ENCODE data around the gene TM4SF1.
A peak's percentile ranks its signal among the peaks of the same experiment; 100 is the strongest.

Gene TM4SF1, protein sequence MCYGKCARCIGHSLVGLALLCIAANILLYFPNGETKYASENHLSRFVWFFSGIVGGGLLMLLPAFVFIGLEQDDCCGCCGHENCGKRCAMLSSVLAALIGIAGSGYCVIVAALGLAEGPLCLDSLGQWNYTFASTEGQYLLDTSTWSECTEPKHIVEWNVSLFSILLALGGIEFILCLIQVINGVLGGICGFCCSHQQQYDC

DNA sequence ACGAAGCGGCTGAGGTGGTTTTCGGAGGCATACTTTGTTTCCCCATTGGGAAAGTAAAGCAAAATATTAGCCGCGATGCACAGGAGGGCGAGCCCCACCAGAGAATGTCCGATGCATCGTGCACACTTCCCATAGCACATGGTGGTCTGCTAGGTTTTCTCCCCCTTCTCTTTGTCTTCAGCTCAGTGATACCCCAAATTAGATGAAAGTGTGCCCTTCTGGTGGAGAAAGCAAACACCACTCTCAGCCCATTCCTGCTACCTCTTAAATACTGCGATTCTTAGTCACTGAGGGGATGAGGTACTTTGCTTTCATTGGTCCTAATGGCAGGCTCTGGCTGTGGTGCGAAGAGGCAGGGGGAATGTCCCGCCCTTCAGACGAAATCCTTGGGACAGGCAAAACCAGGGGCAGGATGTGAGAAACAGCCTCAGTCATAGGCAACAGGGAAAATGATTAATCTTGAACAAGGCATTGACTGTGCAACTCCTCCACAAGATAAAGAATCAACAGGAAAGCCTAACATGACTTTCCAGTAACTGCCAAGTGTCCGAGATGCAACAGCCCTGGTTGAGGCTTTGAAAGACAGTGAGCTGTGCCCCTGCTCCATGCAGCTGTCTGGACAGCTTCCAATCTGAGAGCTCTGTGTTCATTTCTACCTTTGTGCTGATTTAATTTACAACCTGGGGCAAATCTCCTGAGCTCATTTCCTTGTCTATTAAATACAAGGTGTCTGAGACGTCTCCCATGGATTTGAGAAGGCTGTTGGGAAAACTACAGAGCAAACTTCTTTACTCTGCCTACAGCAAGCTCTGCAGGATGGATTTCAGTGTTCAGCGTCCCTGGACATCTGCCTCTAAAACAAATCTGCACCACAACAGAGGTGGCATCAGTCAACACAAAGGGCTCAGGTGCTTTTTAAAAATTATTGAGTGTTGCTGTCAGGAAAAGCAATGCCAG, at the start of gene TM4SF1:
TM4SF1 (minus strand) TSS at position 242 of the 957 bp plus-strand sequence; CDS start at position 140, 102 bp downstream.
- FAIRE-seq: peak; percentile 81

DNA sequence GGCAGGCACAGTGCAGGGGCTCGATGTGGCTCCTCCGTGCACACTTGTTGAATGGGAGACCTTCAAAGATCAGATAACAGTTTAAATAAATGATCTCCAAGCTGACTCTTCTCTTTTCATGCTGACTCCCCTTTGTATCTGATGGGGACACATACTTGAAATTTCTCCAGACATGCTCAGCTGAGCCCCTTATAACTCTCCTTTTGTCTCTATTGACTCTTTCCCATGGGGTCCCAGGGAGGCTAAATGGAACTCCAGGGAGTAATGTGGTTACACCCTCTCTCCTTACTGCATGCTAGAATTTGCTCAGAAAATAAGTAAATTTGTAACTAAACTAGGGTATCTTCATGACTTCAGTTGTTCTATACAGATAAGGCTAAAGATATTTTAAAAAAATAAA, 48.9 kb upstream of the TM4SF1 start:
- no peak for FAIRE-seq

DNA sequence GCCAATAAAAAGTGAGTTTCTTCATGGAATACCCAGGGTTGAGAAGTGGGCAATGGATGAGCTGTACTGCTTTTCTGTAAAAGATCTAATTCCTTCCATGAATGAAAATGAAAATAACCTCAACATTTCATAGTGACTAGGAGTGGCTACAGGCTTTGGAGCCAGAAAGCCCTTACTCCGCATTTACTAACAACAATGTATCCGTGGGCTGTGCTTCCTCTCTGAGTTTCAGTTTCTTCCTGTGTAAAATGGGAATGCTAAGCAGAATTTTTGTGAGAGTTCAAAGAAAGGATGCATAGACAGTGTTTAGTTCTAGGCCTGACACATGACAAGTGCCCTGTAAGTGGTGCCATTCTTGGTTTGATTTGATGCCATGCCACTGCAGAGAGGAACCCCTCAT, 47.5 kb upstream of the TM4SF1 start:
- FAIRE-seq: no peak

DNA sequence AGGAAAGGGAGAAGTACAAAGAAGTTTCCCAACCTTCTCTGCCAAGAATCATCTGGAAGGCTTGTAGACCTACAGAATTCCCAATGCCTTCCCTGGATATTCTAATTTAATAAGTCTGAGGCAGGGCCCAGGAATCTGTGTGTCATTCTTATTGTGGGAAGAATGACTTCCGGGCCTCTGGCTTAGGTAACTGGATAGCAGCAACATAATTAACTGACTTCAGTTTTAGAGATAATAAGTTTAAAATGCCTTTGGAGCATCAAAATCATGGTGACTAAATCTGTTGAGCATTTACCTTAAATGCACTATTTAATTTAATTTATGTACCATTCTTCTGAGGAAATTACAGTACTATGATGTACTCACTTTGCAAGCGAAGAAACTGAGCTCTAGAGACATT, 44.3 kb upstream of the TM4SF1 start:
- FAIRE-seq: no peak

DNA sequence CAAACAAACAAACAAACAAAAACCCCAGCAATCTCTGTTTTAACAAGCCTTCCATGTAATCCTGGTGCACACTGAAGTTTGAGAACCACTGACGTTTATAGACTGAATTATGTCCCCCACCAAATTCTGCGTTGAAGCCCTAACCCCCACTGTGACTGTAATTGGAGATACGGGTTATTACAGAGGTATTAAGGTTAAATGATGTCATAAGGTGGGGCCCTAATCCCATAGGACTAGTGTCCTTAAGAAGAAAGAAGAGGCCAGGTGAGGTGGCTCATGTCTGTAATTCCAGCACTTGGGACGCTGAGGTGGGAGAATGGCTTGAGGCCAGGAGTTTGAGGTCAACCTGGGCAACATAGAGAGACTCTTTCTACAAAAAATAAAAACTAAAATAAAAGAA, 42.4 kb upstream of the TM4SF1 start:
- FAIRE-seq: no peak

DNA sequence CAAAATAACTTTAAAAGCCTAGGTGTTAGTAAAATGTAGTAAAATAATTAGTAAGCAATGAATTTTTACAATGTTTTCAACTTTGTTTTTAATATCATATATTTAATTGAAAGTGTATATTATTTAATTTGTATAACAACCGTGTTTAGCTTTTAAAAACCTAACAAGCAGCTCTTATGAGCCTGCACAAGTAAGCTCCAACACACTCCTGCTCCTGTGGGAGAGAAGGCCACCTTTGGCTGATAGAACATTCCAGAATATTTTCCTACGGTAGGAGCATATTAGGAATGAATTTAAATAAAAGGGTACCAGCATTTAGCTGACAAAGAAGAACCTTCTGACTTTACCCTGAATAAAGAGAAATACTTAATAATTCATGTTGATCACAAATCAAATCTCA, 40.3 kb upstream of the TM4SF1 start:
- no peak for FAIRE-seq

DNA sequence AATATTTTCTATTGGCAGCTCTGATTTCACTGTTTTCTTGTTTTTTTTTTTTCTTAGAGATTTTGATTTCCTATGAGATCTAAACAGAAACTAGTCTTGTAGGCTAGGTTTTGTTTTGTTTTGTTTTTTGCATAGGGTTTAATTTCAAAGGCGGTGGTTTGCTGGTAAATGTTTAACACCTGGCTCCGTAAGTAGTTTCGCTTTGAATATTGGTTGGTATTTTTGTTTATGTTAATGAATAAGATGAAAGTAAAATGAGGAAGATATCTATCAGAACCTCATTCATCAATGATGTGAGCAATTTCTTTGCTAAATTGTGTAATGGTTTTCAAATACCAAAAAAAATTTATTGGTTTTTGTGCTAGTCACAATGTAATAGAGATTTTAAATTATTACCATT, 39.7 kb upstream of the TM4SF1 start:
- FAIRE-seq: no peak

DNA sequence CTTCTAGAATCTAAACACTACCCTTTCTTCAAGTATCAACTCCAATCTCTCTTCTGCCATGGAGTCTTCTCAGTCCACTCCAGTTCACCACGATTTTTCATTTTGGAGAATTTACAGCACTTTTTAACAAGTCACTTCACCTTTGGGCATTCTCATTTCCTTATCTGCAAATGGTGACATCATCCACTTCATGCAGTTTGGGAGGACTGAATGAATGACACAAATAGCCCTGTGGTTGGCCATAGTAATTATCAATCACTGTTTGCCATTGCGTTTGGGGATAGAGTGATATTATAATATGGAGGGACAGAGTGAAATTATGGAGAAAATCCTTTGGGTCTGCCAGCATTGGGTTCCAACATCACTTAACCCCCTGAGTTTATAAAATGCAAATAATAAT, 38.0 kb upstream of the TM4SF1 start:
- no peak for FAIRE-seq

DNA sequence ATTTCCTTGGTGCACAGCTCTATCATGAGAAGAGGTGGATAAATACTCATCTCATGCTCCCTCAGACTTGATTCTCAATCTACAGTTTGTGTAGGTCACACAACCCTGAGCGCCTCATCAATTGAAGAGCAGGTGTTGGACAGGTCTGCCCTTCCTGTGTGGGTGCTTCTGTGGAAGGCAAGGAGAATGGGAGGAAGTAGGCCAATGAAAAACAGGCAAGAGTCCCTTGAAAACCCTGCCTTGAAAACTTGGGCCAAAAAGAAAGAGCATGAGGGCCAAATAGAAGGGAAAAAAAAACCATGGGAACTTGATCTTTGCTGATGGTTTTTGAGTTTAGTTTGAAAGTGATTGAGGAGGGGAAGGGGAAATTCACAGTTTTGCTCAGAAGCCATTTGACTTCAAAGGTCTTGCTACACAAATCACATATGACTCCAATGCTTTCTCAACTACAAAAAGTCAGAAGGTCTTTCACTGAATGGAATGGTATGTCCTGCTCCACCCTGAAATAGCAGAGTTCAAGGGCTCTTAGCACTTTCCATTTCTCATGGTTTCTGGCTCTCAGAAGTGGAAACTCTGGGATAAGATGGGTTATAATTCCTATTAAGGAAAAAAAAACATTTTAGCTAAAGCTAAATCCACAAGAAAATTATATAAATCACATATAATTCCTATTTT, 37.2 kb upstream of the TM4SF1 start:
- FAIRE-seq: no peak

DNA sequence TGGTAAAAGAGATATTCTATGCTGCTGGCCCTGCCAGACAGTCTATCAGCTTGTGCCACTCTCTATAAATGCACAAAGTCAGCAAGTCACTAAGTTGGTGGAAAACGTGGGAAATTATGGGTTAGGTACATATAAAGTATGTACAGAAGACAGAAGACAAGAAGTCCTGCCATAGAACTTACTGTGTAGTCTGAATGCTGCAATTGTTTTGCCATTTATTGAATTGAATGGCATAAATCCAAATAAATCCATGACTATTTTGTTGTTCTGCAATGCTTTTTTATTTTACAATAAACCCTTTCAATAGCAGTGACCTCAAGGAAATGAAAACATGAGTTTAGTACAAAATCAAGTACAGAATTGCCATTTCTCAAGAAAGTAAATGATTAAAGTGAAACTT, 34.1 kb upstream of the TM4SF1 start:
- no peak for FAIRE-seq

DNA sequence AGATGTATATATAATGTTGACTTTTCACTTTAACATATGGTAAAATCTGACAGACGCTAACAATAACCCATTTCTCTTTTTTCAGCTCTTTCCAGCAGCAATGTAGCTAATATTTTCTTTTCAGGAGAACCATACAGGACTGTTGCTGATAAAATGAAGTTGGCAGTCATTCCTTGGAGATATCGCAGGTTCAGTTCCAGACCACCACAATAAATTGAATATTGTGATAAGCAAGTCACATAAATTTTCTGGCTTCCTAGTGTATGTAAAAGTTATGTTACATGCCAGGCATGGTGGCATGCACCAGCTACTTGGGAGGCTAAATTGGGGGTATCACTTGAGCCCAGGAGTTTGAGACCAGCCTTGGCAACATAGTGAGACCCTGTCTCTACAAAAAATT, 31.9 kb upstream of the TM4SF1 start:
- no peak for FAIRE-seq

DNA sequence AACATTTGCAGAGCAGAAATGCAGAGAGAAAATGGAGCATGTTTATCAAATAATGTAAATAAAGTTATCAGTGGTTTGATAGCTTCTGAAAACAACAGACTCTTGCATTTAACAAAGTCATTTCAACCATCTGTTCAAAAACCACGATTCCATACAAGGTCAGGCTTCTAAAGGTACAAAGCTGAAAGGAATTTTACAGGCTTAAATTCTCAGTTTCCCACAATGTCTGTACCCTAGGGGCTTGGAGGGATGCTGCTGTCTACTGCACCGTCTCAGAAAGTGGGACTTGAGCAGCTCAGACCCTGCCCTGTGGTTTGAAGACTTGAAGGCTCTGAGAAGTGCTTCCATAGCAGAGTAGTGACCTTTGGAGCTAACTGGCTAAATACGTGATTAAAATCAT, 30.4 kb upstream of the TM4SF1 start:
- FAIRE-seq: no peak

DNA sequence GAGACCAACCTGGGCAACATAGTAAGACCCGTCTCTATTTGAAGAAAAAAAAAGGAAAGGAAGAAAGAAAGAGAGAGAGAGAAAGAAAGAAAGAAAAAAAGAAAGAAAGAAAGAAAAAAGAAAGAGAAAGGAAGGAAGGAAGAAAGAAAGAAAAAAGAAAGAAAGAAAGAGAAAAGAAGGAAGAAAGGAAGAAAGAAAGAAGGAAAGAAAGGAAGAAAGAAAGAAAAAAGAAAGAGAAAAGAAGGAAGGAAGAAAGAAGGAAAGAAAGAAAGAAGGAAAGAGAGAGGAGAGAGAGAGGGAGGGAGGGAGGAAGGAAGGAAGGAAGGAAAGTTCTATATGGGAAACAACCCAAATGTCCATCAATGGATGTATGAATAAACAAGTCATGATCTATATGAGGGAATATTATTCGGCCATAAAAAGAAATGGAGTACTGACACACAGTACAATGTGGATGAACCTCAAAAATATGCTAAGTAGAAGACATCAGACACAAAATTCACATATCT, 28.8 kb upstream of the TM4SF1 start:
- FAIRE-seq: no peak

DNA sequence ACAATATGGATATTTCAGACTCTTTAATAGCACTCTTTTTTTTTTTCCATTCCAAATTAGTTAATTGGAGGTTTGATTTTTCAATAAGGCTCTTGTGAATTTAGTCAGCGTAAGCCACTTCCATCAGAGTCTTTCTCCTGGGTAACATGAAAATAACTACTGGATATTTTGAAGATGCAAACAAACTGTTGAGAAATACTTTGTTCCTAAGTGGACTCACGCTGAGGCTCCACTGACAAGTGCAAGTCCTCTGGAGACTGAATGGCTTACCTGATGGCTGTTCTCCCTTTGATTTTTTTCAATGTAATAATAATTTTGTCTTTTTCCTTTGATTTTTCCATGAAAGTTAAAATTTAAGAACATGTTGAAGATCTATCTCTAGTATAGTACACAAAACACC, 26.0 kb upstream of the TM4SF1 start:
- FAIRE-seq: no peak

DNA sequence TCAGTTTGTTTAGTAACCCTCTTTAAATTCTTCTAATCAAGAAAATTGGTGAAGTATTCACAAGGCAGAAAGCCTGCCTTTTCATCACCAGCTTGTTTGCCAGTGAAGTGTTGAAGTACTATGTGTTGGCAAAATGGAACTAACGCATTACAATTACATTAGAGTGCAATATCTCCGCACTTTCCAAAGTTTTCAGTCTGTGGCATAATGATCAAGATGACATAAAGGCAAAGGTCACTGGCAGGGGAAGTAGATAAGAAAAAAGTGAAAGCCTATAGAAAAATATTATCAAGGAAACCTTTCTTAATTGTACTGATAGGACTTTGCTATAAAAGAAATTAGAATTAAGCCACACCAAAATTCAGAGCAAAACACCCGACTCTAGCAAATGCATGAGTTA, 25.0 kb upstream of the TM4SF1 start:
- no peak for FAIRE-seq

DNA sequence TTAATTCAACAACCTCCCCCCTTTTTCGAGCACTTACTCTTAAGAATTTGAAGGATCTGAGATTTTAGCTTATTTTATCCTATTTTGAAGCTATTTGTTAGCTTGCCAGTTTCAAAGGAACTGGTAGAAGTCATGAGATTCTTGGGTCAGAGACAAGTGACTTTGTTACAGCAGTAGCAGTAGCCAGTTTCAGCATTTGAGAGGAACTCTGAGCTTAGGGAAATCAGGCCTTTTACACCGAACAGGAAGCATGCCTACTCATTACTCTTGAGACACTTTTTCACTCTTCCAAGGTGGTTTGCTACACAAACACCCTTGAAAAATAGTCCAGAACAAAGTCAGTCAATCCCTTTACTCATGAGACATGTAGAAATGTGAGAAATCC, 24.5 kb upstream of the TM4SF1 start:
- no peak for FAIRE-seq

DNA sequence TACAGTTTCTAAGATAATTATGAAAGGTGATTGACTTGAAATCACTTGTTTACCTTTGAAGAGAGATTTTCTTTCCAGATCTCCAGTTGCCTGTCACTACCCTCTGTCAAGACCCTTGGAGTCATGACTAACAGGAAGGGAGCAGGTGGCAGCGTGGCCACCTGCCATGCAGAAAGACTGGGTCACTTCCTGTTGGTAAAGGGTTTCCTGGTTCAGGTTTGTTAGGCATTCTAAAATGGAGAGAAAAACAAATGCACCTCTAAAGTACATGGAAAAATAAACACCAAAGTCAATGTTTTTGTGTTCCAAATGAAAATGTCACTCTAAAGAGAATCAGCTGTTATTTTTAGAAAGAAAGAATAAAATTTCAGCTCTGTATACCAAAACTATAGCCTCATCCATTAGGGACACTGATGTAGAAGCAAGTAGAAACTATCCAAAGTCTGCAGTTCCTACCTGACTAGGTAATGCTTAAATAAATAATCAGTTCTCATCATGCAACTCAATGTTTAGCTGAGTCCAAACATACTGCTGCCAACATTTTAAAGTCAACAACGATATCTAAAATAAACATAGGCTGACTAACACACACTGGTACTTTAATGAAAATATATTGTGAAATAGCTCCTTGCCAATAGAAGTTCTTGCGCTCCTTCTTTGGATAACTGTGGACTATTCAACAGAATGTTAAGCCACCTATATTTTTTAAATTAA, 23.9 kb upstream of the TM4SF1 start:
- no peak for FAIRE-seq

DNA sequence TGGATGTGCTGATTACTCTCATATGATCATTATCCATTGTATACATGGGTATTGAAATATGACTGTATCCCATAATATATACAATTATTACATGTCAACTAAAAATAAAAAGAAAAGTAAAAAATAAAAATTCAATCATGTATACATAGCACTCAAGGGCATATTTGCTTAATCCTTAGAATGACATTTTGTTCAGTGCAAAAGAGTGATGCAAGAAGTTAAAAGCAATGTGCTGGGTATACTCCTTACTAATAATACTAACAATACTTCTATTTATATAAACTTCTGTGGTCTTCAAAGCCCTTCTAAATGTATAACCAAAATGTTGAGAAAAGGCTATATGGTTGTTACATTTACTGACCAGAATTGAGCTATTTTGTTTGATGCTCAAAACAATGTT, 23.2 kb upstream of the TM4SF1 start:
- FAIRE-seq: no peak

DNA sequence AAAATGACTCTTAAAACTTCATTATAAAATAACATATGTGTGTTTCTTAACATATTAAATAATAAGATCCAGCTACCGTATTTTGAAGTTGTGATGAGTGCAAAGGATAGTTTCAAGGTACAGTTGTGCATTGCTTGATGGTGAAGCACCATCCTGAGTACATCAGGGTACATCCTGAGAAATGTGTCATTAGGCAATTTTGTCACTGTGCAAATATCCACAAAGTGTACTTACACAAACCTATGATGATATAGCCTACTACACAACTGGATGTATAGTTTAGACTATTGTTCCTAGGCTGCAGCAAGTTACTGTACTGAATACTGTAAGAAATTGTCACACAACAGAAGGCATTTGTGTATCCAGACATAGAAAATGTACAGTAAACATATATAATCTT, 20.8 kb upstream of the TM4SF1 start:
- FAIRE-seq: no peak

DNA sequence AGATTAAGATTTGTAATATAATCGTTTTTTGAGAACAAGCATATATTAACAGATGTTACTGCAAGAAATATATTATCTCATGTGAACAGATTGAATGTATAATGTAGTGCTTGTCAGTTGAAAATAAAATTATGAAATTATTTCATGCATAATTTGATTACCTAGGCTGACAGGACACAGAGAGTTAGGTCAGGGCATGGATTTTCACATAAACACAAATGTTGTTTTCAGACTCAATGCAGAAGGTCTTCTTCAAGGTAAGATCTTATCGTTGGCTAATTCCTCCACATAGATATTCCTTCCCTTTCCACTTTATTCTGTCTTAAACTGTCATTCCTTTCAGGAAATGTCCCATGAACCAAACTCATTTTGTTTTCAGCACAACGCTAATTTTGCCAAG, 20.1 kb upstream of the TM4SF1 start:
- FAIRE-seq: no peak

DNA sequence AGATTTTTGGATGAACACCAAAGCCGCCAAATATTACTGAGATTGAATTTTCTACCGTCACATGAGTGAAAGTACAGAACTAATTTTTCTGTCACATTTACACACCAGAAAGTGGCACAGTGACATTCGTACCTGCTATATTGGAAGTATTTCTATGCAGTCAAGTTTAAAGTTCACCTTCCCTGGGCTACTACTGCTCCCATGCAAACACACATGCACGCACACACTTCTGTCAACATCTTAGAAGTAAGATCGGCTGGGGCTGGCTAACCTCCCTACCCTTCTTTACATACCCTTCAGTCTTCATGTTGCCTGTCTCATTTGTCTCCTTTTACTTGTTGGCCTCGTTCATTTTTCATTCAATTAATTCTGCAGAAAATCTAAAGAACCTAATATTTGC, 19.0 kb upstream of the TM4SF1 start:
- no peak for FAIRE-seq

DNA sequence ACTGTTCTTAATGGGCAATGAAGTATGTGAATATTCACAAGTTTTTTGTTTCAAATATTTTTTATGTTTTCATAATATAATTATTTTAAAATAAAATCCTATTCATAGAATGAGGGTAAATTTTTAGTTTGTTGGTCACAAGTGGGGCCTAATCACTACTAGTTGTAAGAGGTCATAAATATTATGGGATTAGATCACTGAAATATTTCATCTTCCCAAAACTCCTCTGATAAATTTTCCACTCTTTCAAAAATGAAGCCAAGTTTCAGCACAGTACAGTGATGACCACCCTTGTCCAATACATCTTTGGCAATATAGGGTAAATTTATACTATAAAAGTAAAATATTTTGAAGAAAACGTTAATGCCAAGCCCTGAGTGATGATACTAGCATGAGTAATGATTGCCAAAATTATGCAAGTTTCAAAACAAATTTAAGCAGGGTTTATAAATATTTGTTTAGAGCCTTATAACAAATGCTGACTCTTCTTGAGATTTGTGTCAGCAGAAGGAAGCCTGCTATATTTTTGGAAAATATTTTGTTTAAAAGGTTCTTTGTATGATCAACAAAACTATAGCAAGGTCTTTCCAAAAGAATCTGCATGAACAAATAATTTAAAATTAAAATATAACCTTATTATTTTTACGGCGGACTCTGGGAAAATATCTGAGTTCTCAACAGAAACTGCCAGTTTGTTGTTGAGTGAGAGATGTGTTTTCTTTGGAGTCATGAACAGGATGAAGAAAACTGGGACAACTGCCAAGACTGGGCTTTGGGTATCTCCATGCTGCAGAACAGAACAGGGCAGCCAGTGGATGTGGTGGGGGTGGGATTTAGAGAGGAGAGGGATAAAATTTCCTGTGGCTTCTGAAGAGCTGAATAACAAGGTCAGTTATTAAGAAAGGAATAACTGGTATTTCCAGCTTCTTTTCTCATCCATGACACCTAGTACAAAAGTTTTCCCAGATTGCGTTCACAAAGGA, 17.9 kb upstream of the TM4SF1 start:
- FAIRE-seq: no peak

Data from TTC549 (cell line).